MCF 10A (cell line): ENCODE data around the gene LMO7. TPM values are rescaled to one million over a fixed set of nuclear protein-coding genes. Genes with fewer than 3 reads are reported as not detected.
A peak's percentile ranks its signal among the peaks of the same experiment; 100 is the strongest.

ENCODE experiments used
- BruUV-seq: library from RNA; stranded (reverse); fragments of 400-500 nt; replicated peaks from 2 replicates; lab custom pipeline; 2021; lab: Mats Ljungman, UMichigan
- CTCF ChIA-PET: fragments of 300-600 bp; sonication (Branson Sonifier 250); formaldehyde crosslinking; extraction: SDS; loops from one replicate; lab custom pipeline; 2021; ENCODE audit warnings: antibody characterized with exemption, inconsistent platforms; lab: Yijun Ruan, JAX
- POLR2A ChIA-PET: fragments of 300-600, 350-650 bp; sonication (Branson Sonifier 250); formaldehyde crosslinking; extraction: SDS; loops from one replicate; lab custom pipeline; 2020; ENCODE audit warnings: antibody characterized with exemption, inconsistent platforms; lab: Yijun Ruan, JAX
- DNase-seq: peaks from one replicate; pipeline ENCODE4 v3.0.0-alpha.2; 2018; ENCODE audit not compliant: unreplicated experiment
- H3K27ac Mint-ChIP-seq: one replicate; pipeline ENCODE4 v1.8.0; 2022; ENCODE audit warnings: mild to moderate bottlenecking, low read depth, mixed read lengths; ENCODE audit not compliant: unreplicated experiment
- H3K27me3 Mint-ChIP-seq: one replicate; pipeline ENCODE4 v1.8.0; 2022; ENCODE audit warnings: mixed read lengths; ENCODE audit not compliant: insufficient read depth, unreplicated experiment
- H3K36me3 Mint-ChIP-seq: one replicate; pipeline ENCODE4 v1.8.0; 2022; ENCODE audit warnings: mild to moderate bottlenecking, moderate library complexity, mixed read lengths; ENCODE audit not compliant: insufficient read depth, unreplicated experiment
- H3K4me1 Mint-ChIP-seq: one replicate; pipeline ENCODE4 v1.8.0; 2022; ENCODE audit warnings: mixed read lengths; ENCODE audit not compliant: insufficient read depth, unreplicated experiment
- H3K4me3 Mint-ChIP-seq: one replicate; pipeline ENCODE4 v1.8.0; 2022; ENCODE audit warnings: mild to moderate bottlenecking, moderate library complexity, mixed read lengths; ENCODE audit not compliant: unreplicated experiment
- H3K9me3 Mint-ChIP-seq: one replicate; pipeline ENCODE4 v1.8.0; 2022; ENCODE audit warnings: mixed read lengths; ENCODE audit not compliant: unreplicated experiment
- CTCF ChIP-seq: fragments of 200-600 bp; IDR thresholded peaks from one replicate; pipeline ENCODE4 v1.8.0; 2022; ENCODE audit warnings: antibody characterized with exemption, mild to moderate bottlenecking; ENCODE audit not compliant: unreplicated experiment
- intact Hi-C: fragments of 100-400 bp; cut with micrococcal nuclease; formaldehyde crosslinking; loops from 2 replicates; pipeline ENCODE4 v1.14.1; 2022
- total RNA-seq: library from RNA; stranded (reverse); gene quantifications from 2 replicates; pipeline ENCODE4 v1.2.3, GENCODE V29; 2022

LMO7 gene
- total RNA-seq, 1 experiment from 2014 or later: 30.8 TPM

GRCh38 chr13:75785130-75785529, 149.0 kb downstream of the LMO7 start:
- intact Hi-C loops: loop anchor here (5.0 kb wide), 1 partner anchor 88 kb away; no protein-coding TSS in a partner anchor
- H3K4me3 Mint-ChIP-seq: no peak overlapping the region
- ChIA-PET POLR2A (no interaction called here), CTCF (no interaction called here)
- TF ChIP-seq CTCF: no peak
- no peak overlapping the region for H3K27ac Mint-ChIP-seq
- DNase-seq: peak; percentile 52
- no peaks in the 10 kb centered on the region for H3K27me3 Mint-ChIP-seq
- H3K9me3 Mint-ChIP-seq: no peaks in the 10 kb centered on the region
- H3K4me1 Mint-ChIP-seq: no peaks in the 10 kb centered on the region
- BruUV-seq: no TSS peak
- no peaks in the 10 kb centered on the region for H3K36me3 Mint-ChIP-seq

- TF ChIP-seq CTCF: no peak
- no peak for DNase-seq
- no peaks in the 10 kb centered on the region for H3K27me3 Mint-ChIP-seq
- POLR2A ChIA-PET: interaction anchor here (1.2 to 4.2 kb wide), 2 partner anchors 13 to 25 kb away, joined by 4 to 27 read pairs; no protein-coding TSS in a partner anchor
- no peaks in the 10 kb centered on the region for H3K9me3 Mint-ChIP-seq
- H3K27ac Mint-ChIP-seq: no peak overlapping the region
- no peak overlapping the region for H3K4me3 Mint-ChIP-seq
- CTCF ChIA-PET: interaction anchor here (1.3 to 4.6 kb wide), 2 partner anchors 28 to 92 kb away, joined by 4 to 31 read pairs; no protein-coding TSS in a partner anchor
- no TSS peak for BruUV-seq
- intact Hi-C loops: loop anchor here (5.0 kb wide), 1 partner anchor 90 kb away; no protein-coding TSS in a partner anchor
- H3K36me3 Mint-ChIP-seq: no peaks in the 10 kb centered on the region
- H3K4me1 Mint-ChIP-seq: no peaks in the 10 kb centered on the region
These were observed 151.3 kb downstream of the LMO7 start for GRCh38 chr13:75787249-75787928.

GRCh38 chr13:75788481-75788981, 152.4 kb downstream of the LMO7 start:
- Mint-ChIP-seq H3K27ac (no peak overlapping the region), H3K4me1 (no peaks in the 10 kb centered on the region), H3K9me3 (no peaks in the 10 kb centered on the region), H3K4me3 (no peak overlapping the region), H3K27me3 (no peaks in the 10 kb centered on the region), H3K36me3 (no peaks in the 10 kb centered on the region)
- no peak for TF ChIP-seq CTCF
- ChIA-PET CTCF (interaction anchor here (0.9 to 4.6 kb wide), 4 partner anchors 19 to 93 kb away, joined by 3 to 31 read pairs (median 4); no protein-coding TSS in a partner anchor), POLR2A (interaction anchor here (0.6 to 4.2 kb wide), 6 partner anchors 10 to 549 kb away, joined by 3 to 27 read pairs (median 4); no protein-coding TSS in a partner anchor)
- no TSS peak for BruUV-seq
- intact Hi-C loops: loop anchor here (5.0 kb wide), 1 partner anchor 91 kb away; no protein-coding TSS in a partner anchor
- DNase-seq: peak; percentile 72
